B cell (primary cell): Measurements from ENCODE around the gene ZNF646.

Source experiments
- CTCF ChIP-seq: fragments of 200-600 bp; IDR thresholded peaks from one replicate; pipeline ENCODE4 v1.8.0; 2022; ENCODE audit warnings: antibody characterized with exemption, mild to moderate bottlenecking
- EZH2 ChIP-seq: IDR thresholded peaks from 2 replicates; pipeline ENCODE4 v1.6.1; 2012; ENCODE audit warnings: borderline replicate concordance, low read depth, mild to moderate bottlenecking, moderate library complexity, low read length; ENCODE audit not compliant: insufficient read depth, poor library complexity, severe bottlenecking

- no peak for TF ChIP-seq CTCF
- TF ChIP-seq EZH2 = no peak
Observed at GRCh38 chr16:31094424-31095120, 20.4 kb downstream of the ZNF646 start, which contains the start of gene VKORC1.
